ENCODE measurements around the gene RNF181.

RNF181 gene

DNA sequence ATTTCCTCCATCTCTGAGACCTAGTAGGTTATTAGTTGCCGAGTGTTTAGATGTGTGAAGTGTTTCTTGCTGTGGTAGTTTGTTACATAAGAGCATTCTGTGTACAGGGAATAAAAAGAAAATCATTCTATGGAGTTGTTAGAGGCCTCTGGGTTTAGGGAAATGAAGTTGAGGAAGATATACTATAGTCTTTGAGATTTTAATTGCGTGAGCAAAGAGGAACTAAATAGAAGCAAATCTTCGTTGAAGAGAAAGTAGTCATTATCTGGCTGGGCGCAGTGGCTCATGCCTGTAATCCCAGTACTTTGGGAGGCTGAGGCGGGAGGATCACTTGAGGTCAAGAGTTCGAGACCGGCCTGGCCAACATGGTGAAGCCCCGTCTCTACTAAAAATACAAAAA is 39.5 kb downstream of the RNF181 start:
- TF ChIP-seq, protein P1, sequence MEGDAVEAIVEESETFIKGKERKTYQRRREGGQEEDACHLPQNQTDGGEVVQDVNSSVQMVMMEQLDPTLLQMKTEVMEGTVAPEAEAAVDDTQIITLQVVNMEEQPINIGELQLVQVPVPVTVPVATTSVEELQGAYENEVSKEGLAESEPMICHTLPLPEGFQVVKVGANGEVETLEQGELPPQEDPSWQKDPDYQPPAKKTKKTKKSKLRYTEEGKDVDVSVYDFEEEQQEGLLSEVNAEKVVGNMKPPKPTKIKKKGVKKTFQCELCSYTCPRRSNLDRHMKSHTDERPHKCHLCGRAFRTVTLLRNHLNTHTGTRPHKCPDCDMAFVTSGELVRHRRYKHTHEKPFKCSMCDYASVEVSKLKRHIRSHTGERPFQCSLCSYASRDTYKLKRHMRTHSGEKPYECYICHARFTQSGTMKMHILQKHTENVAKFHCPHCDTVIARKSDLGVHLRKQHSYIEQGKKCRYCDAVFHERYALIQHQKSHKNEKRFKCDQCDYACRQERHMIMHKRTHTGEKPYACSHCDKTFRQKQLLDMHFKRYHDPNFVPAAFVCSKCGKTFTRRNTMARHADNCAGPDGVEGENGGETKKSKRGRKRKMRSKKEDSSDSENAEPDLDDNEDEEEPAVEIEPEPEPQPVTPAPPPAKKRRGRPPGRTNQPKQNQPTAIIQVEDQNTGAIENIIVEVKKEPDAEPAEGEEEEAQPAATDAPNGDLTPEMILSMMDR (IDR thresholded peaks at IDR 0.05; ENCODE audit: extremely low read depth, insufficient read depth, missing control alignments) = no peak
- in situ Hi-C loops (cut with MboI; ENCODE audit: low pct_unique_long_range_greater_than_20kb, low sequenced_read_pairs, unreplicated experiment) = no loop called here
- no peak for DNase-seq (ENCODE audit: low spot score)

DNA sequence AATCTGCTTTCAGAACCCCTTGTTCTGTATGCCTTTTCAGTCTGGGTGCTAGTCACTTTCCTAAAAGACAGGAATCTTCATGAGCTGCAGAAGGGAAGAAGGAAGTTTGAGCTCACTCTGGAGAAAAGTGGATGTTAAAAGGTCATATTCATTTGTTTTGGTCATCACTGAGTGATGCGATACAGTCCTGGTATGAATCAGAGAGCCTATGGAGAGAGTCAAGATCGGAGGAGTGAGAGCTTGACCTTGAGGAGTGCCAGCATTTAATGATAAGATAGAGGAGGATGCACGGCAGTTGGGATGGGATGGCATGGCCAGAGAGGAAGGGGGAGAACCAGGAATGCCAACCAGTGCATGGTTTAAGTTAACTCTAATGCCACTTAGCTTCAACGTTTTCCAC is 40.1 kb downstream of the RNF181 start:
- DNase-seq (ENCODE audit: low spot score) = no peak
- in situ Hi-C loops (cut with MboI; ENCODE audit: low pct_unique_long_range_greater_than_20kb, low sequenced_read_pairs, unreplicated experiment) = no loop called here
- TF ChIP-seq, protein P1 (IDR thresholded peaks at IDR 0.05; ENCODE audit: extremely low read depth, insufficient read depth, missing control alignments) = no peak

DNA sequence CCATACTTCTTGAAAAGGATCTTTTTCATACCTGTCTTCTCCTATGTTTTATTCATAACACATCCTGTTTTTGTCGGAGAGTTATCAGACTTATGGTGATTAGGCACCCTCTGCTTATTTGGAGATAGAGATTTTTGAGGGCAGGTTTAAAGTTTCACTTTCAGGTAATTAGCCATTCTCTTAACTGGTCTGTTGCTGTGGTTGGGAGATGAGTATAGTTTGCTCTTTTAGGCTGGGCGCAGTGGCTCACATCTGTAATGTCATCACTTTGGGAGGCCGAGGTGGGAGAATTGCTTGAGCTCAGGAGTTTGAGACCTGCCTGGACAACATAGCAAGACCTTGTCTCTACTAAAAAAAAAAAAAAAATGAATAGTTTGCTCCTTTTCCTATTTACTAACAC is 47.2 kb downstream of the RNF181 start:
- TF ChIP-seq, protein P1 (IDR thresholded peaks at IDR 0.05; ENCODE audit: extremely low read depth, insufficient read depth, missing control alignments) = no peak

DNA sequence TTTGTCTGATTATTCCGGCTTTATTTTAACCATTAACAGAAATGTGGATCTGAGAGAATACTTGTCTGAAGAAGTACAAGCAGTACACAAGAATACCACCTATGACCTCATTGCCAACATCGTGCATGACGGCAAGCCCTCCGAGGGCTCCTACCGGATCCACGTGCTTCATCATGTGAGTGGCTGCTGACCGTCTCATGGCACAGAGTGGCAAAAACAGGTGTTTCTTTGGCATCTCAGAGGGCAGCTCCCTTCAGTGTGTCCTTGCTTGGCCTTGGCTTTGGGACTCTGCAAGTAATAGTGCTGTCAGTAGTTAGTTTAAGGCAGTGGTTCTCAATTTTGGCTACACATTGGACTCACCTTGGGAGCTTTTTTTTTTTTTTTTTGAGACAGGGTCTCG is 49.4 kb downstream of the RNF181 start:
- in situ Hi-C loops (cut with MboI; ENCODE audit: low pct_unique_long_range_greater_than_20kb, low sequenced_read_pairs, unreplicated experiment) = no loop called here
- DNase-seq (ENCODE audit: low spot score) = no peak
- TF ChIP-seq, protein P1 (IDR thresholded peaks at IDR 0.05; ENCODE audit: extremely low read depth, insufficient read depth, missing control alignments) = no peak

More for the DNA sequence above, 47.2 kb downstream of the RNF181 start:
- in situ Hi-C loops (cut with MboI; ENCODE audit: low pct_unique_long_range_greater_than_20kb, low sequenced_read_pairs, unreplicated experiment) = no loop called here
- no peak for DNase-seq (ENCODE audit: low spot score)

DNA sequence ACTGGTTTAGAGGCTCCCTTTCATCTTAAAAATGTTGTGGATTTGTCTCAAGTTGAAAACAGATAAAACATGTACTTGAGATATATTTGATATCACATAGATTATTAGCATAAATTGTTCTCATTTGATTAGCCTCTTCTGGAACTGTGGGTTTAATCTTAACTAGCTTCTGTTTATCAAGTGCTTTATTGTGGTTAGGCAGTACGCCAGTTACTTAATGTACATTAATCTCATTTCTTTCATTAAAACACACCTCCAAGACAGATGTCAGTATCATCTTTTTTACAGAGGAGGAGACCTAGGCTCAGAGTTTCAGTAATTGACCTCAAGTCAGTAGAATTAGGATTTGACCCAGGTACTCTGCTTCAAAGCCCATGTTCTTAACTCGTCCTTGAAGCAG is 50.6 kb downstream of the RNF181 start:
- in situ Hi-C loops (cut with MboI; ENCODE audit: low pct_unique_long_range_greater_than_20kb, low sequenced_read_pairs, unreplicated experiment) = no loop called here
- DNase-seq (ENCODE audit: low spot score) = no peak
- TF ChIP-seq, protein P1 (IDR thresholded peaks at IDR 0.05; ENCODE audit: extremely low read depth, insufficient read depth, missing control alignments) = no peak

All from GM13977 (cell line).